ENCODE measurements around the gene TUBA3D.
"Not testable (repeated sequence)": the region's sequence is repeated elsewhere in the genome, so short reads cannot be mapped to it uniquely, and the experiment has no call there.

GRCh38 chr2:131467722-131468121 lies 8.2 kb upstream of the TUBA3D start:
- not testable (repeated sequence) for TF ChIP-seq CTCF, POLR2A, POLR2AphosphoS5, EP300 (IDR thresholded peaks at IDR 0.05)
